Measurements from ENCODE around the gene REG3G.

REG3G gene

DNA sequence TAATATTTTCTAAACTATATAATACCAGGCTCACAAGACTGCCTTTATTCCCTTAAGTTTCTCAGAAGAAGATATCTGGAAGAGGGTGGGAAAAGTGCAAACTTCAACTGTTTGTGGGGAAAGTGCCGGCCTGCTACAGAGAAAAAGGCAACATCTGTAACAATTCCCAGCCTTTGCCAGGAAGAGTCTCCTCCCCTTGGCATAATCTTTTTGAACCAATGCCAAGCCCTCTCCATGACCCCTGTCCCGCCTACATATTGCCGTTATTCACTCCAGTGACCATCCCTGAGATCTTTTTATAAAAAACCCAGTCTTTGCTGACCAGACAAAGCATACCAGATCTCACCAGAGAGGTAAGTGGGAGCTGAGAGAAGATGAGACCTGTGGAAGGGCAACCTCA lies at the start of gene REG3G:
TSS of gene REG3G (plus strand) at position 282 of the 400 bp plus-strand sequence. CDS start 392 bp downstream, outside the sequence.
- DNase-seq = no peak

DNA sequence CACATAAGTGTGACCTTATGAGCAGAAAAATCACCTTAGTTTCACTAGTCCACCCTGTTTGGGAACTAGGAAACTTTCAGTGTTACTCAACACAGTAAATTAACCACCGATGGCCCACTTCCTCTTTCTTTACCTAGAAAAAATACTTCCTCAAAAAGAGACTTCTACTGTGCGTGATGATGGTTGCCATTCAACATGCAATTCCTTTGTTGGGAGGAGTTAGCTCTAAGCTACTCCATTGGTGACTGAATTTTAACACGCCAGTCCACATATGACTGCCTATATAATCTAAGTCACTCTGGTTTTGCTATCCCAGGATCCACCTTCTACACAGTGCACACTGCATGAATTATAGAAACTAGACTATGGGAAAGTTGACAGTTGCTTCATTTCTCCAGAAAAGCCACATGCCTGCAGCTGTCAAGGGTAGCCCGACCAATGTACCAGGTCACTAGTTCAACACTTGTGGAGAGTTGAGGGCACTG lies 47.8 kb upstream of the REG3G start:
- no peak for DNase-seq

DNA sequence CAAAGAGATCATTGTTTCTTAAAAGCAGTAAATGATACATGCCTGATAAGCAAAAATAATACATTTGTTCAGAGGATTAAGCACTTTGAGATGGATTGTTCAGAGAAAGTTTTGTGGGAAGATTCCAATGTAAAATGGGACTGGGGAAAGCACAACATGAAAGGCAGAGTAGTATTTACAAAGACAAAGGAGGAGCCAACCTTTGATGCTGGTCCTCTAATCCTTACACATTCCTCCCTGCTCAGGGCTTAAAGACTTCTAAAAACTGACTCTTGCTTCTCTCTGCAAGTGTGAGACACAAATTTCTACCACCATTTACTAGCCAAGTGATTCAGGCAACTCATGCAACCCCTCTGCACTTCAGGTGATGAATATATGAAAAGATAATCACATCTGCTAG lies 47.2 kb upstream of the REG3G start:
- no peak for DNase-seq

DNA sequence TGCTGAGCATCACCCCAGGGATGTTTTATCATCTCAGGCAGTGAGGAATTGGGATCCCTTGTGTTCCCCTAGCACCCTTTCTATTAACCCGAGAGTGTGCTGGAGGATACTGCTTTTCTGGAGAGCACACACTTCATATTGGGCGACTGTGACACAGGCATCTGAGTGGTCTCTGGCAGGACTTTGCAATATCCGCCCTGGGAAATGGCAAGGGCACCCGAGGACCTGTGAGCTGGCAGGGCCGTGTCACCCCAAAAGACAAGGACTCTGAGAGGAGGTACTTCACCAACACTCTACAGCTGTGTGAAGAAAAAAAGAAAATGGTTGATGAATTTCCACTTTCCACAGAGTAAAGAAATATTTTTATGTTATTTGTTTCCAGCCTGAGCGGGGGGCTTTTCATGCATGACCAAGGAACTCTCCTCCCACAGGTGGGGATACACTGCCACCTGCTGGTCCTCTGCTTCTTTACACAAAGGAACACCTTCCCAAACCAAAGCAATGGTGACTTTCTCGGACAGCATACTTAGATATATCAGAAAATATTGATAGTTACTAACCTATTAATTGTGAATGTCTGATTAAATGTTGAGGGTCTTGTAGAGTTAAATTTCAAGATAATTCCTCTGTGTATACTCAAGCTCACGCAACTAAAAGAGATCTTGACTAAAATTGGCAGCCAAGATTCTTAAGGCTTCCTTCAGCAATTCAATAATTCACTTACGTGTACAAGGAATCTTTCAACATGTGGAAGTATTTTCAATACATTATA lies 45.9 kb upstream of the REG3G start:
- peak; percentile 19 to 68 (median 23) for DNase-seq

DNA sequence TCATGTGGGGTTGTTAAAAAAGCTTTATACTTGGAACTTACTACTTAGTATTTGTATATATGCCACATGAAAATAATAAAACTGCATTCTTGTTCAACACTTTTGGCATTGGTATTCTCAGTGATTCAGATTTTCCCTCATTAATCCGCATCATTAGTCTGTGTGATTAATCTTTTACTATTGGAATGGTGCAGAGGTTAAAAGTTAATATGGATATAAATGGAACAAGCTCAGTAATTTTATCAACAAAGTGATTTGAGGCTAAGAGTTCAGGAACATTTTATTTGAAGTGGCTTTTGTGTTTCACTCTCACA lies 45.4 kb upstream of the REG3G start:
- no peak for DNase-seq

DNA sequence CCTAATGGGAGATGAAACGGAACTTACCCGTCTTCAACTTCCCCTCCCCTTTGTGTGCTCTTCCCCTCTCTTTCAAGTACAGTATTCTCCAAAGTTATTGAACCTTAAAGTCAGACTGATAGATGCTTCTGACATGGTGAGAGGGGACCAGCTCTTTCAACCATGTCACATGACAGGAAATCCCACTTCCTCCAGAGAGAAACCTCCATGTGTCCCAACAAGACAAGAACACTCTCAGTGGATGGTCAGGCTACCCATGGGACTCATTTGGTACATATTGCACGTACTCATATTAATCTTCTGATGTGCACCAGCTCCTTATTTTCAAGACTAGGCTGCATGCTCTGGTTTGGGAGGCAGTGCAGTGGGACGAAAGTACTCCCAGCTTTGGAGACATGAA lies 44.6 kb upstream of the REG3G start:
- no peak for DNase-seq

DNA sequence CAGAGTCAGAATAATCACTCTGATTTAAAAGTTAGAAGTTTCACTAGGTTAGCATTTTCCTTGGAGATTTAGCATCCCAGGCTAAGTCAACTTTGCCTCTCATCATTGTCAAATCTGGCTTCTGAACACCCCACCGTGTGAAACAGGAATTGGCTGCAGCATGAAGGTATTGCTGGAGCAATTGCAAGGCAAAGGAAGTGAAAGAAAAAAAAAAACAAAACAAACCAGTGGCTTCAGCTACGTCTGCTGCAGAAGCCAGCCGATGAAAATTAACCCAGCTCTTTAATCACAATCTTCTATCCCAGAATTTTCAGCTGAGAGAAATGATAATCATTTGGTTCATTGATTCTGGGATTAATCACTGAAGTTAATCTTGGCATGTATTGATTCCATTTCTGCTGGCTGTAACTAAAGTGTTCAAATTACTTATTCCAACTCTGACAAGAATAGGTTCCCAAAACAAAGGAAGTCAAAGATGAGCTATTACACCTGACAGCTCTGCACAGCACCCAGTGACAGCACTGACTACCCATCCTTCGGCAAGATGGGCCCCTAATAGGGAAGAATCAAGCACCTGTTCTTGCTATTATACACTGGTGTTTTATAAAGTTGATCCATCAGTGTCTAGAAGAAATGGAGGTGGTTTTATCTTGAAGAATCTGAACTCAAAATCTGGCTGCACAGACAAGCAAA lies 42.7 kb upstream of the REG3G start:
- DNase-seq = no peak

DNA sequence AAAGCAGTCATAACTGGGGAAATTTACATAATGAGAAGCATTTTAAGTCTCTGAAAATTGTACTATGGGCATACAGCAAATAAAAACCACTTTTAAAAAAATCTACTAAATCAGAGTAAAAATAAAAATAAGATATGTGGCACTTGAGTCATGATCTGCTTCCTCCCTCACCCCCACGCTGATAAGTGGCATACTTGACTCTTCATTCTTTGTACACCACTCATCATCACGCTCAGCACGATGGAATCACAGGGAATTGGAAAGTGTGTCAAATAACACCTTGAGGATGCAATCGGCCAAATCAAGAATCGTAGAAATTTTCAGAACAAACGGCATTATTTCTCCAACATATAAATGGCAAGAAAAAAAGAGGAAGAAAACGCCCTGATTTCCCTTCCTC lies 41.1 kb upstream of the REG3G start:
- no peak for DNase-seq

DNA sequence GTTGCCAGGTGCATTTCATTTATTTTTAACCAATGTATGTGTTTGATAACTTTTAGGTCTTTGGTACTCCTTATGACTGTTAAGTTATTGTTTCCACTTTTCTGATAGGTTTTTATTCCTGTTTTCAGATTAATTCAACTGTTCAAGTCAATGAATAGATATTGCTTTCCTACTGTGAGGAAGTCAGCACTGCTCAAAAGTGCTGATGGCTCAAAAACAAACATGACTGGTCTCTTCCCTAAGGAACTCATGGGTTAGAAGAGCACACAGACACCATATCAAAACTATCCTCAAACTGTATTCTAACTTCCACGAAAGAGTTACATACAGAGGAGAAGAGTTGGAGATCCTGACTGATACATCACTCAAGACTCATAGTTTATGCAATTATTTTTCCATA lies 39.9 kb upstream of the REG3G start:
- DNase-seq = no peak

DNA sequence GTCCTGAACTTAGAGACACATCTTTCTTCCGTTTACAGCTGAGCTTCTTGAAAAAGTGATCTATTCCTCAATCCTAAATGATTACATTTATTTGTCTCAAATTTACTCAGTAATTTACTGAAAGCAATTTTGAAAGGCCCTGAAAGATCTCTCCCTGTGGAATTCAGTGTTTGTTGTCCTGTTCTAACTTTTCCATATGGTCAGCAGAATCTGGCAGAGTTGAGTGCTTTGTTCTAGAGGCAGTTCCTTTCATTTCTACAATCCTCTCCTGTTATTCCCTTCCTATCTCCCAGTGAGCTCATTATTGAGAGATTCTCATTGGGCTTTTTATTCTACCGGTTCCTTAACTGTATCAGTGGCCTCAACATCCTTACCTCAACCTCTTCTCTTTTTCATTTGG lies 36.5 kb upstream of the REG3G start:
- no peak for DNase-seq

DNA sequence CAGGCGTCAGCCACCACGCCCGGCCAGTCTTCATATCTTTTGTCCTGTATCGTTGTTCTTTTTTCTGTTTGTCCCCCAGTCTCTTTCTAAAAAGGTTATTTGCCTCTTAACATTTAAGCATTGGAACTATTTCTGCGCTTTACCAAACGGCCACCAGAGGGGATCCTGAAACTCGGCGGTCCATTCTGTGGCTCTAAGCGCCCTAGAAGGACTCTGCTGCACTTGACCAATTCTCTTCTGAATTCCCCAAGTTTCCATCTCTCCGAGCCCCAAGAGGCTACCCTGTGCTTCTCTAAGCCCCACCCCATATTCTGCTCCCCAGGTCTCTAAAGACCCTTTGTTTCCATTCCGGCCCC lies 33.1 kb upstream of the REG3G start:
- peak in 2 of 3 experiments; percentile 16 to 70 for DNase-seq

DNA sequence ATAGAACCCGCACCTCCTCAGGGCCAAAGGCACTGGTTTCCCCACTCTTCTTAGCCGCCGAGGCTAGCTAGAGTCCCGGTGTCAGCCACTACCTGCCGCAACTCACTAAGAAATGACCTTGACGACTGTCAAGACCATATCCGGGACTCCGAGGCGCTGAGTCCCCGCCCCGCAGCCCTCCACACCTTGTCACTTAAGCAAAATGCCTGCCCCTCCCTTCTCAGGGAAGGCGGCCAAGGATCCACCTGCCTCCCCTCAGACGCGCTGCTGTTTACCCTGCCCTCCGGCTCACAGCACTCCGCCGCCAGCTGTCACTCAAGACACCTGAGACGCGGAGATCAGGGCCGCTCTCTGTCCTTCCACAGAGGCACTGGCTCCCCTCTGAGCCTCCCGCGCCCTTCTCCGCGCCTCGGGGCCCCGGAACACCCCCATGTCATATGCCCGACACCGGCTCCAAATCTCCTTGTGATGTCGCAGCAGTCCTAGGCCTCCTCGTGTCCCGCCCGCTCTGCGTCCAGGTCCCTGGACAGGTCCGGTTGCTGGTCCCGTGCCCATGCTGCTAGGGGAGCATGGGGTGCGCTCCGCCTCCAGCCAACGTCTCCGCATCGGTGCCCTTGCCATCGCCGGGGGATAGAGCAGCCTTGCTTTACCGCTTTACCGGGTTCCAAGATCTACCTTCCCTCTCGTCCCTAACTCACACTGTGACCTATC lies 32.5 kb upstream of the REG3G start:
- DNase-seq = peak; percentile 40 to 79 (median 71)

DNA sequence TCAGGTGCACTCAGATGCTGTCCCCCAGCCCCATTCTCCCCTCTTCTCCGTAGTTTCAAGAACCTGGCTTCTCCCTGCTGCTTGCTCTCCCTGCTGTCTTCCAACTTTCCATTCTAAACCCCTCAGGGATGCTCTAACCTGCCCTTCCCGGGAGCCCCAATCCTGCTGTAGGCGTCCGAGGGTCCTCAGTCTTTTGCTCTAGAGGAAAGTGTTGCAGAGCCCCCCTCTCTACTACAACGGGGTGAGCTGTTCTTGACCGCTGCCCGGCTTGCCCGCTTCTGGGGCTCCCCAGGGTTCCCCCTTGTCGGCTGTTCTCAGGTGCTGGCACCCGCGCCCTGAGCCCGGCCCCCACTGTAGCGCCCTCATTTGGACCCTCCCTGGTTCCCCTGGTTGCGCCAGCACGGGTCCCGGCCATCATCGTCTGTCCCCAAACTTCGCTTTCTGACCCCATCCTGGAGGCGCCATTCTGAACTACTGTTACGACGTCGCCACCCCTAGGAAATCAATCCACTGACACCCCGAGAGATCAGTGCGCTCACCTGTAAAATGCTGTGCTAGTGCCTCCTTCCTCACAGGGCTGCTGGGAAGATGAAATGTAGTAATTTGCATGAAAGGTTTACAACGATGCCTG lies 31.9 kb upstream of the REG3G start:
- DNase-seq = no peak

DNA sequence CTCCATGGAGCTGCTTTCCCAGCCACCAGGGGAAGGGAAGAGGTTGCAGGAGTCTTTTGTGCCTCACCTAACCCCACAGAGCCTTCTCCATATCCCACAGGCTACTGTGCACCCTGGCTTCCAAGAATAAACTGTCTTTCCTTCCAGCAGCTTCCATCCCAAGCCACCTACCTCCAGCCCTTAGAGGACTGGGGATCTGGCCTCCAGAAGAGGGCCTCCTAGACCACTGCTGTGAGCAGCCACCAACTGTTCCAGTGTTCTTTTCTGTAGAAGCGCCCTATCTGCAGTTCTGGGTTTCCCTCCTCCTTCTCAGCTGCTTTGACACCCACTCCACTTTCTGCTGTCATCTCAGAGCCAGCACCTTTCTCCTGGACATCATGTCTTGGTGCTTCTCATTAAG lies 30.7 kb upstream of the REG3G start:
- no peak for DNase-seq

DNA sequence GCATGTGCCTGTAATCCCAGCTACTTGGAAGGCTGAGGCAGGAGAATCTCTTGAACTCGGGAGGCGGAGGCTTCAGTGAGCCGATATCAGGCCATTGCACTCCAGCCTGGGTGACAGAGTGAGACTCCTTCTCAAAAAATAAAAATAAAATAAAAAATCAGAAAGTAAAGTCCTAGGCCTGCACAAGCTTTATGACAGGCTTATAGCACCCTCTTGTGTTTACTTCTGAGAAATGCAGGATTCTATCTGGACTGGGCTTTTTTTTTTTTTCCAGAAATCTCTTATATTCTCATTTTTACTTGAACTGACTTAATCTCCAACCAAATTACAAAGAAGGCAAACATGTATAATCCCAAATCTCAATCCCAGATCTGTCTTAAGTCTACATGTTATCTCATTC lies 26.1 kb upstream of the REG3G start:
- peak in 1 of 3 experiments; percentile 25 for DNase-seq

DNA sequence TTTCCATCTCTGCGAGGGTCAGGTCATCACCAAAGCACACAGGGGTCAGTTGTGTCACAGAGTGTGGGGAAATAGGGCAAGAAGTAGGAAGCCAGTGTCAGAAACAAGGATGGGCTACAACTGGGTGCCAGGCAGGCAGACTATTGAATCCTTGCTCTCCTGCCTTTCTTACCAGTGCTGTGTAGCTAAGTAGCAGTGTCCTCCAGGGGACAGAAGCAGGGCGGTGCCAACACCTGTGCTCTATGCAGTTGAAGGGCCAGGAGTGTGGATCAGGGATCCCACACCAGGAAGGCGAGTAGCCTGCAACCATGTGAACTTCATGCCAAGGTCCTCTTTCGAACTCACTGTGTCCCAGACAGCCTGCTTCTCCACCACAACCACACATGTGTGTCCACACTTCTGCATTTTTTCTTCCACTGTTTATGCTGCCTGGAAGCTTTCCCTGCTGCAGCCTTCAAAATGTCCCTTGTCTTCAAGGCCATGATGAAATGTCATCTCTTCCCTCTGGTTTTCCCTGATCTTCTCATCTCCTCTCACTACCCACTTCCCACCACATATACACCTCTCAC lies 25.4 kb upstream of the REG3G start:
- DNase-seq = no peak

DNA sequence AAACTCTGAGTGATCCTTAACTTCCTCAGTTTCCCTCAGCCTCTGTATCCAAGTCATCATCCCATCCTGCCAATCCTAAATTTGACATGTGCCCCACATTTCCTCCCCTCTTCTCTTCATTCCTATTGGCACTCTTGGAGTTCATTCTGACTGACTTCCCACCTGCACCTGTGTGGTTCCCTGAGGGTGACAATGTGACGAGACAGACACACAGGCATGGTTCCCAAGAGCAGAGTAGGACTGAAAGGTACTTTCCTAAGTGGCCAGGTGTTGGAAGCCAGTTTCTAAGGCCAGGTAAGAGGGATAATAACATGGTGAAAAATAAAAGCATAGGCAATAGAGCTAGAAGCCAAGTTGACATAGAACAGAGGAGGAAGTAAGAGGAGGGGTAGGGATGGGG lies 24.2 kb upstream of the REG3G start:
- peak in 1 of 3 experiments; percentile 3 for DNase-seq

DNA sequence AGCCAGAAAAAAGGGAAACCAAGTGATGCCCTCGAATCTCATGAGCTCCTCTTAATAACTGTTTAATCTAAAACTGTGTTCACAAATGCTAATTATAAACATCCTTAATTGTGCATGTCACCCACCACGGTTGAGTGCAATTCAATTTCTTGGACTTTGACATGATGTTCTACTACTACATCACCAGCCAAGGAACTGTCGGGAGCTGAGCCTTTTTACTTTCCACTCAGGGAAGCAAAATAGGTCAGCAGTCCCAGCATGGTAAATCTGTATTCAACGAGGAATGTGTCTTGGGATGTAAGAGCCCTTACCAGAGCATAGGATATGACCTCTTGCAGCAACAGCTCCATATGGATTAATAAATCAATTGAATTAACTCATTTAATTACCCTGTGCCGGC lies 20.8 kb upstream of the REG3G start:
- DNase-seq = no peak

DNA sequence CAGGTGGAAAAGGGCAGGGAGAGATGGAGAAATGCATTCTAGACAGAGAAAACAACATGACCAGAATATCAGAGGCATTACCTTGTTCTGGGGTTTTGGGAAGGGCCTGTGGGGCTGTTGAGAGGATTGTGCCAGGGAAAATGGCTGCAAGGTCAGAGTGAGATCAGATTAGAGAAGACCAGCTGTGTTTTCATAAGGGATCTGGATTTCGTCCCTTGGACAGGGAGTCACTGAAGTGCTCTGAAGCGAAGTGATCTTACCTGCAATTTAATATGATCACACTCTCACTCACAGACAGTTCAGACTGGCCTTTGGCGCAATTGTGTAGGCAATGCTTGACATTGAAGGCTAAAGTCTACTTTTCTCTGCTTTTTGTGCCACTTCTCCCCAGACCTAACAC lies 20.3 kb upstream of the REG3G start:
- no peak for DNase-seq

DNA sequence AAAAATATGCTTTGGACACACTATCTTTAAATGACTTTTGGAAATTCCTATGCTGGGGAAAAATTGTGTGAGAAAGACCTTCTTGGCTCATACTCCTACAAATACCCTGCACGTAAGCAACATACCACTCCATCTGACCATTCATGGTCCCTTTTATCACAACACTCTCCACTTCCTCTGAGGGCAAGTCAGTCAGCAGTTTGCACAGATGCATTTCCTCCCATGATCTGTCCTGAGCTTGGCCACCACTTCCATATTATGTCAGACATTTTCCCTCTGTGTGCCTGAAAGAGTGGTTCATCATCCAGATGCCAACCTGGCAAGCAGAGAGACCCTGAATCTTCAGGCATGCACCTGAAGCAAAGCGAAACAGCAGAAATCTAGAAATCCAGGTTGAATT lies 16.1 kb upstream of the REG3G start:
- no peak for DNase-seq

DNA sequence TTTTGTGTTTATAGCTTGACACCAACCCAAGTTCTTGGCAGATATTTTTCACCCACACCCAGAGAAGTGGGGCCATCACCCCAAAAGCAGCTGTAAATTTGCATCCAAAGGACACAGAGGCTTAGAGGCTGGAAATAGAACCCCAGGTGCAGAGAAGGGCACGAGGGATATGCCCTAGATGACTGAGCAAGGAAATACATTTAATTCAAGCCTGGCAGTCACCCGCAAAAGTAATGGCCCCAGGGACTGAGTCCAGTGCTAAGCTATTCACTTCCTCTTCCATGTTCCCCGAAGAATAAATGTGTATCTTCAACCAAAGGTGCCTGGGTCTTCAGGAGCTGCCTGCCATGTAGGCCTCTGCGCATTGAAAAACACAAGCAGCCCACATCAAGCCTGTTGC lies 14.0 kb upstream of the REG3G start:
- no peak for DNase-seq

DNA sequence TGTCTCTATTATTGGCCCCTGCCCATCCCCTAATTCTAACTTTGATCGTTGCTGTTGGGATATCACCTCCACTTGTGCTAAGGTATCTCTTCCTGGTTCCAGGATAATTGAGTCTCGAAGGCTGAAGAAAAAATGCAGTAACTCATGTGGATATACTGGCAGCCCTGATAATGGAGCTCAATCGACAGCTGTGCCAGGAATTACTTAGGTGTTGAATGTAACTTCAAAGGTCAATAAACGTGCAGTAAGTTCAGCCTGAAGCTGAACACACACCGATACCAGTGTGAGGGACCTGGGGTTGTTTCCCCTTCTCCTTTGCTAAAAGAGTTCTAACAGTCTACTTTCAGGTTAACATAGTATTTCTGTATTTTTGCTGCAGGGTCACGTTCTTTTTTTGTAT lies 11.9 kb upstream of the REG3G start:
- DNase-seq = no peak

DNA sequence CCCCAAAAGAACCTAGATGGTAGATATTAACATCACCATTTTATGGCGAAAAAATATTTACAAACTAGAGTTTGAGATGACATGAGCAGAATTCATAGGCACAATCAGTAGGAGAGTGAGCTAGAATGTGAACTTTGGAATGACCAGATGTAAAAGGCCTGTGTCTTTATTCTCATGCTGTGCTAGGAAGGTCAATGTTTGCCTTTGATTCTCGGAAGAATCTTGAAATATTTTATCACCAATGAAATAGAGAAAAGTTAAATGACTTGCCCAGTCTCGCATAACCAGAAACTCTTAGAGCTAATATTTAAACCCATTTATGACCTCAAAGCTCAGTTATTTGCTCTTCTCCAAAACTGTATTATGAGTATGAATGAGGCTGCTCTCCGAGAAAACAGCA lies 9.2 kb upstream of the REG3G start:
- no peak for DNase-seq
